Fibroblast of upper back skin (primary cell): ENCODE results near the gene PDE7B.
A peak's percentile ranks its signal among the peaks of the same experiment; 100 is the strongest.

Experiments used
- DNase-seq: peaks from one replicate; pipeline ENCODE4 v3.0.0-alpha.2; 2013

PDE7B gene

GRCh38 chr6:136036071-136036380 is 184.5 kb downstream of the PDE7B start:
- no peak for DNase-seq

- no peak for DNase-seq
Observed at GRCh38 chr6:136036601-136037000, 185.1 kb downstream of the PDE7B start.

- DNase-seq: peak; percentile 36
Observed at GRCh38 chr6:136037242-136037875, 185.9 kb downstream of the PDE7B start.

- DNase-seq: peak; percentile 84
Observed at GRCh38 chr6:136037876-136038460, 186.5 kb downstream of the PDE7B start.

GRCh38 chr6:136038531-136038930 is 187.0 kb downstream of the PDE7B start:
- DNase-seq: no peak

GRCh38 chr6:136039185-136039584 is 187.7 kb downstream of the PDE7B start:
- peak; percentile 34 for DNase-seq

- no peak for DNase-seq
Observed at GRCh38 chr6:136050475-136050874, 199.0 kb downstream of the PDE7B start.

- peak; percentile 65 for DNase-seq
Observed at GRCh38 chr6:136051140-136051775, 199.8 kb downstream of the PDE7B start.

- DNase-seq: no peak
Observed at GRCh38 chr6:136052031-136052430, 200.5 kb downstream of the PDE7B start.

- peak; percentile 34 for DNase-seq
Observed at GRCh38 chr6:136058852-136059251, 207.4 kb downstream of the PDE7B start.

- DNase-seq: no peak
Observed at GRCh38 chr6:136059308-136059707, 207.8 kb downstream of the PDE7B start.

- DNase-seq: no peak
Observed at GRCh38 chr6:136060052-136060451, 208.6 kb downstream of the PDE7B start.

- no peak for DNase-seq
Observed at GRCh38 chr6:136060759-136061158, 209.3 kb downstream of the PDE7B start.

- DNase-seq: no peak
Observed at GRCh38 chr6:136061701-136062100, 210.2 kb downstream of the PDE7B start.

- peak; percentile 86 for DNase-seq
Observed at GRCh38 chr6:136063096-136063495, 211.6 kb downstream of the PDE7B start.

GRCh38 chr6:136066005-136066404 is 214.5 kb downstream of the PDE7B start:
- no peak for DNase-seq

GRCh38 chr6:136067731-136068341 is 216.3 kb downstream of the PDE7B start:
- peak; percentile 65 for DNase-seq

GRCh38 chr6:136069119-136069518 is 217.6 kb downstream of the PDE7B start:
- peak; percentile 79 for DNase-seq

- no peak for DNase-seq
Observed at GRCh38 chr6:136070815-136071214, 219.3 kb downstream of the PDE7B start.

- no peak for DNase-seq
Observed at GRCh38 chr6:136072691-136073090, 221.2 kb downstream of the PDE7B start.

- DNase-seq: no peak
Observed at GRCh38 chr6:136073216-136073615, 221.7 kb downstream of the PDE7B start.

GRCh38 chr6:136076496-136076895 is 225.0 kb downstream of the PDE7B start:
- DNase-seq: peak; percentile 90

- peak; percentile 97 for DNase-seq
Observed at GRCh38 chr6:136077834-136078576, 226.5 kb downstream of the PDE7B start.
